Natural killer cell (primary cell): ENCODE results near the gene GDF11. TPM values are rescaled to one million over a fixed set of nuclear protein-coding genes. Genes with fewer than 3 reads are reported as not detected.

Experiments
- ATAC-seq, 3 donors: fragments of 150-1000 bp in 2 of 3; fragments of 200-7000 bp in 1 of 3; cut with Tn5 transposase; 1 replicate in 1 of 3; 2 replicates in 2 of 3; pipeline ENCODE4 v1.10.0; 2021; ENCODE audit warnings: mild to moderate bottlenecking in 2 of 3, moderate library complexity in 2 of 3
- DNase-seq, 2 donors: peaks; one replicate each; pipeline versions ENCODE4 v3.0.0 to v3.0.0-alpha.2; 2013 to 2021; ENCODE audit warnings: mixed read lengths in 1 of 2
- H3K27ac ChIP-seq: one replicate; pipeline ENCODE4 v1.5.1; 2013; ENCODE audit warnings: mild to moderate bottlenecking, low read length
- H3K27me3 ChIP-seq: one replicate; pipeline ENCODE4 v1.6.1; 2013; ENCODE audit warnings: low read length; ENCODE audit not compliant: control insufficient read depth, insufficient read depth
- H3K36me3 ChIP-seq: one replicate; pipeline ENCODE4 v1.6.1; 2013; ENCODE audit warnings: low read length; ENCODE audit not compliant: control insufficient read depth, insufficient read depth
- H3K4me1 ChIP-seq: one replicate; pipeline ENCODE4 v1.6.1; 2013; ENCODE audit warnings: low read length; ENCODE audit not compliant: control insufficient read depth, insufficient read depth
- H3K4me3 ChIP-seq: one replicate; pipeline ENCODE4 v1.5.1; 2013; ENCODE audit warnings: low read length
- H3K9me3 ChIP-seq: one replicate; pipeline ENCODE4 v1.6.1; 2013; ENCODE audit warnings: low read length; ENCODE audit not compliant: control insufficient read depth, insufficient read depth
- H3K27ac Mint-ChIP-seq, 2 donors: one replicate each; pipeline ENCODE4 v1.8.0; 2022; ENCODE audit warnings: mild to moderate bottlenecking in 2 of 2, mixed read lengths in 2 of 2, moderate library complexity in 1 of 2
- H3K27me3 Mint-ChIP-seq, 2 donors: one replicate each; pipeline ENCODE4 v1.8.0; 2022; ENCODE audit warnings: low read depth in 2 of 2, mixed read lengths in 2 of 2
- H3K36me3 Mint-ChIP-seq: one replicate; pipeline ENCODE4 v1.8.0; 2022; ENCODE audit warnings: mixed read lengths
- H3K4me1 Mint-ChIP-seq, 2 donors: one replicate each; pipeline ENCODE4 v1.8.0; 2022; ENCODE audit warnings: mixed read lengths in 2 of 2
- H3K4me3 Mint-ChIP-seq: one replicate; pipeline ENCODE4 v1.8.0; 2022; ENCODE audit warnings: mild to moderate bottlenecking, moderate library complexity, mixed read lengths
- H3K9me3 Mint-ChIP-seq, 2 donors: one replicate each; pipeline ENCODE4 v1.8.0; 2022; ENCODE audit warnings: mixed read lengths in 2 of 2
- WGBS: methylation state at CpG from one replicate; pipeline ENCODE4 v1.1.7; 2013; ENCODE audit warnings: missing lambda C conversion rate; ENCODE audit not compliant: insufficient coverage; 5-methylcytosine and 5-hydroxymethylcytosine counted together
- intact Hi-C: fragments of 100-400 bp; cut with micrococcal nuclease; formaldehyde crosslinking; loops from one replicate; pipeline ENCODE4 v1.14.2; 2022
- total RNA-seq, 4 donors: library from RNA; stranded (reverse); fragments of 120-200 nt in 1 of 4; gene quantifications; one replicate each; pipeline versions ENCODE4 v1.2.3 to v1.2.4, GENCODE V29; 2013 to 2022
- TF ChIP-seq, protein P1 (sequence below): fragments of 200-600 bp; IDR thresholded peaks from one replicate; pipeline ENCODE4 v1.8.0; 2022; ENCODE audit warnings: antibody characterized with exemption

GDF11 gene
- total RNA-seq, 3 donors from 2014 or later (not counting 1 experiment from before 2014, with no cell fraction given): 9.2 to 12.1 (median 10.2) TPM

- WGBS: under 1% methylated on average over 73 of the region's 73 CpGs
- TF ChIP-seq, protein P1, sequence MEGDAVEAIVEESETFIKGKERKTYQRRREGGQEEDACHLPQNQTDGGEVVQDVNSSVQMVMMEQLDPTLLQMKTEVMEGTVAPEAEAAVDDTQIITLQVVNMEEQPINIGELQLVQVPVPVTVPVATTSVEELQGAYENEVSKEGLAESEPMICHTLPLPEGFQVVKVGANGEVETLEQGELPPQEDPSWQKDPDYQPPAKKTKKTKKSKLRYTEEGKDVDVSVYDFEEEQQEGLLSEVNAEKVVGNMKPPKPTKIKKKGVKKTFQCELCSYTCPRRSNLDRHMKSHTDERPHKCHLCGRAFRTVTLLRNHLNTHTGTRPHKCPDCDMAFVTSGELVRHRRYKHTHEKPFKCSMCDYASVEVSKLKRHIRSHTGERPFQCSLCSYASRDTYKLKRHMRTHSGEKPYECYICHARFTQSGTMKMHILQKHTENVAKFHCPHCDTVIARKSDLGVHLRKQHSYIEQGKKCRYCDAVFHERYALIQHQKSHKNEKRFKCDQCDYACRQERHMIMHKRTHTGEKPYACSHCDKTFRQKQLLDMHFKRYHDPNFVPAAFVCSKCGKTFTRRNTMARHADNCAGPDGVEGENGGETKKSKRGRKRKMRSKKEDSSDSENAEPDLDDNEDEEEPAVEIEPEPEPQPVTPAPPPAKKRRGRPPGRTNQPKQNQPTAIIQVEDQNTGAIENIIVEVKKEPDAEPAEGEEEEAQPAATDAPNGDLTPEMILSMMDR: no peak
- ATAC-seq: peak; percentile 45 to 61 (median 61)
- Mint-ChIP-seq H3K27me3 (no peaks in the 10 kb centered on the region), H3K4me3 (peak overlapping the region; percentile 92), H3K27ac (peak overlapping the region; percentile 22 to 35), H3K36me3 (no peaks in the 10 kb centered on the region), H3K9me3 (no peaks in the 10 kb centered on the region), H3K4me1 (peaks cover 38 to 42% of the 10 kb centered on the region in 2 donors)
- intact Hi-C loops: loop anchor here (2.0 to 5.0 kb wide), 2 partner anchors 184 to 721 kb away; partner anchors contain the start of gene PYM1
- Histone ChIP-seq H3K4me1 (peaks cover 25% of the 10 kb centered on the region), H3K27me3 (no peaks in the 10 kb centered on the region), H3K36me3 (no peaks in the 10 kb centered on the region), H3K4me3 (peak overlapping the region; percentile 81), H3K9me3 (no peaks in the 10 kb centered on the region), H3K27ac (peak overlapping the region; percentile 52)
- DNase-seq: peak; percentile 43 to 76
Measured at GRCh38 chr12:55743406-55744339, 751 bp downstream of the GDF11 start.

DNA sequence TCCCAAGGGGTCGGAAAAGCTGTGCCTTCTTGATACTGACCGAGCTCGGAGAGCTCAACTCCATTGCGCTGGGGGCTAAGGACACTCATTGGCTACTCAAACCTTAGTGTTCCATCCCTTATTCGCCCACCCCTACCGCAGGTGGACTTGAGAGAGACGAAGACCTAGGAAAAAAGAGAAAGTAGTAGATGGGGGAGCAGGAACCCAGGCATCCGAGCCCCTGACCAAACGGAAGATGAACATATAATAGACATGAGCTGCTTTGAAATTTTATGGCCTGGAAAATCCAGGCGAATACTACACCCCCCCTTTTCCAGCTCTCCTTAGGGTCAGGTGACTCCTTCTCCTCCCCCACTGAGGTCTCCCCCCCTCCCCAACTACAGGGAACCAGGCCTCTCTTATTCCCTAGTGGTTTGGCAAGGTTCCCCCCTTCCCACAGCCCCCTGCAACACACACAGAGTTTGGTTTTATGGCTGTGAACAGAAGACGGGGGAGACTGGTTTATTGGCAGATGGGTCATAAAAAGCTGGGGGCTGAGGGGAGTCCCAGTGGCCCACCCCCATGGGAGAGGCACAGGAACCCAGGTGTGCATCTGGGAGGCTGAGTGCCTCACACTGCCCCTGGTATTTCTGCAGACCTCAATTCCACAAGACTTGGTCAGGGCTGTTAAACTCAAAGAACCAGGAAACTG is 1.6 kb downstream of the GDF11 start:
- peak overlapping the region; percentile 81 for H3K4me3 ChIP-seq
- no peak overlapping the region for H3K27ac ChIP-seq
- H3K9me3 ChIP-seq: no peaks in the 10 kb centered on the region
- peaks cover 25% of the 10 kb centered on the region for H3K4me1 ChIP-seq
- peak overlapping the region; percentile 92 for H3K4me3 Mint-ChIP-seq
- DNase-seq (no peak), ATAC-seq (no peak)
- WGBS: 23% methylated on average over 8 of the region's 11 CpGs
- intact Hi-C loops: loop anchor here (5.0 kb wide), 1 partner anchor 183 kb away; the partner anchor contains the start of gene PYM1
- H3K27me3 Mint-ChIP-seq: no peaks in the 10 kb centered on the region
- H3K36me3 ChIP-seq: no peaks in the 10 kb centered on the region
- no peaks in the 10 kb centered on the region for H3K36me3 Mint-ChIP-seq
- H3K9me3 Mint-ChIP-seq: no peaks in the 10 kb centered on the region
- H3K27me3 ChIP-seq: no peaks in the 10 kb centered on the region
- H3K27ac Mint-ChIP-seq: peak overlapping the region; percentile 22 to 35
- TF ChIP-seq, protein P1: no peak
- peaks cover 34 to 42% of the 10 kb centered on the region in 2 donors for H3K4me1 Mint-ChIP-seq

DNA sequence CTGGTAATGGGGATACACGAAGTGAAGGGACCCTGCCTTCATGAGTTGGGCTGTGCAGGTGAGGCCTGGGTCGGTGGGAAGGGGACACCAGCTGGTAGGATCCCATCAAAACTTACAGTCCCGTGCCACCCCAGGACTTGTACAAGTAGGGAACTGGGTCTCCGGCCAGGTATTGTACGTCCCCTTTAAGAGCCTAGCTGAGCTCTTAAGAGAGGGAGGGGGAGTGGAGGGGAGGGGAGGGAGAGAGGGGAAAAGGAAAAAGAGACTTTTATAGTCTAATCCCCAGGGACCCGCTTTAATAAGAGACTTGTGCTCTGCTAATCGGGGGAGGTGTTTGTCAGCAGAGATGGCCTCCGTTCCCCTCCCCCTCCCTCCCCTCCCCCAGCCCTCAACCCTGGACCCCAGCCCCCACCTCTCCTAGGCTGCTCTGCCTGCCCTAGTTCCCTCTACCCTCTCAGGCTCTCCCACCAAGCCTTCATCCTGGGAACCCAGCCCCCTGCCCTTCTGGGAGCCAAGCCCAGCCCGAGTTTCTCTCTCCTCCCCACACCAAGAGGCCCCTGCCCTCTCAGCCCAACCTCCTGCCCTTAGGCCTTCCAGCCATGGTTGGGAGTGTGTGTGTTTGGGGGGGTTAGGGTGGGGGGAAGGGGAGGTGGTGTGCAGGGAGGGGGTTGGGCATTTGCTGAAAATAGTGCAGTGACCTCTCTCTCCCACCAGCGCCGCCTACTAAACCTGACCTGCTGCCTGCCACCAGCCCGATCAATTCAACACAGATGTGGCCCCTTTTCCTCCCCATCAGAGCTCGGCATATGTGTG is 2.6 kb downstream of the GDF11 start:
- H3K4me3 ChIP-seq: no peak overlapping the region
- intact Hi-C loops: no loop called here
- no peak overlapping the region for H3K27ac ChIP-seq
- 47% methylated on average over 13 of the region's 13 CpGs for whole genome bisulfite sequencing
- H3K27me3 Mint-ChIP-seq: no peaks in the 10 kb centered on the region
- DNase-seq (no peak), ATAC-seq (no peak)
- H3K9me3 Mint-ChIP-seq: no peaks in the 10 kb centered on the region
- peaks cover 25% of the 10 kb centered on the region for H3K4me1 ChIP-seq
- no peaks in the 10 kb centered on the region for H3K27me3 ChIP-seq
- H3K4me3 Mint-ChIP-seq: peak overlapping the region; percentile 70
- peak overlapping the region; percentile 6 to 15 for H3K27ac Mint-ChIP-seq
- peaks cover 2% of the 10 kb centered on the region for H3K36me3 ChIP-seq
- TF ChIP-seq, protein P1: no peak
- H3K36me3 Mint-ChIP-seq: no peaks in the 10 kb centered on the region
- no peaks in the 10 kb centered on the region for H3K9me3 ChIP-seq
- H3K4me1 Mint-ChIP-seq: peaks cover 34 to 42% of the 10 kb centered on the region in 2 donors
